CD4-positive, alpha-beta T cell treated with Interleukin-1 beta for 1 hour (primary cell): ENCODE results near the gene TRIM44.

Source experiments
- DNase-seq, 2 donors: peaks; one replicate each; pipeline ENCODE4 v3.0.0-alpha.2; 2020 to 2022

TRIM44 gene

GRCh38 chr11:35861191-35861590 lies 198.6 kb downstream of the TRIM44 start:
- DNase-seq: no peak

DNA sequence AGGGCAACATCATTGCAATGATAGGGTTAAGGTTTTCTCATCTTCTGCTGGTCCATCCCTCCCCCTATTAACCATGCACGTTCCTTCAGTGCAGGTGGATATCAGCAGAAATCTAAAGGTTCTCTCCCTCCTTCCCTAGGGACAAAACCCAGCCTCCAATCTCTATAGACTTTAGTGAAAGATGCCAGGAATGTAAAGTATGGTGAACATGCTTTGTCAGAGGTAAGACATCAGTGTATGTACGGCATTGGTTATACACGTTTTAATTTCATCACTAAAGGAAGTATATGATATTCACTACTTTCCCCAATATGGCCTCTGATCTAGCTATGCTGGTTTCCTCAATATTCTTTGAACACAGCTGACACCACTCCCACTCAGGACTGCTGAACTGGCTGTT lies 200.1 kb downstream of the TRIM44 start:
- no peak for DNase-seq

- DNase-seq: no peak
Measured at GRCh38 chr11:35864131-35864530, 201.6 kb downstream of the TRIM44 start.

DNA sequence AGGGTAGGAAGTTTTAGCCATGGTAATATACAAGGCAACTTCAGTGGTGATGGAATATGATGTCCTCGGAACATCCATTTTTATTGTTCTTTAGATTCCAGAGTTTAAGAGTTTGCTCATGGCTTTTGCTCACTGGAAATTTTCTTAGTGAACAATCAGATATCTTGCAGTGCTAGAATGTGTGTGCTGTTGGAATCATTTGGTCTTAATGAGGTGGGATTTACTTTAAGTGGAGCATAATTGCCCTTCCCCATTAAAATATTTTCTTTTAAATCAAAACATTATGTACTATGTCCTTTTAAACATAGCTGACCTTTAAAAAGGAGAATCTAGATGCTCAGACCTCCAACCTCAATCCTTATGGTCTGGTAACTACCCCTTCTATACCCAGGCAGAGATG lies 204.0 kb downstream of the TRIM44 start:
- no peak for DNase-seq
